Endodermal cell (in vitro differentiated cells): Measurements from ENCODE around the gene RGS3. TPM values are rescaled to one million over a fixed set of nuclear protein-coding genes. Genes with fewer than 3 reads are reported as not detected.

Experiments
- DNase-seq: peaks from one replicate; pipeline ENCODE4 v3.0.0-alpha.2; 2017
- H3K27ac ChIP-seq: 2 replicates; pipeline ENCODE4 v1.5.1; 2013; ENCODE audit warnings: mild to moderate bottlenecking, low read depth, low read length, moderate library complexity
- H3K27me3 ChIP-seq: 2 replicates; pipeline ENCODE4 v1.6.1; 2013; ENCODE audit warnings: mild to moderate bottlenecking, low read length, moderate library complexity; ENCODE audit not compliant: insufficient read depth, control insufficient read depth, poor library complexity, severe bottlenecking
- H3K36me3 ChIP-seq: 2 replicates; pipeline ENCODE4 v1.7.0; 2013; ENCODE audit warnings: mild to moderate bottlenecking, low read length, moderate library complexity; ENCODE audit not compliant: control insufficient read depth, insufficient read depth
- H3K4me1 ChIP-seq: one replicate; pipeline ENCODE4 v1.7.0; 2013; ENCODE audit warnings: low read length; ENCODE audit not compliant: control insufficient read depth, insufficient read depth
- H3K4me3 ChIP-seq: 2 replicates; pipeline ENCODE4 v1.5.1; 2013; ENCODE audit warnings: mild to moderate bottlenecking, low read length, moderate library complexity
- H3K9ac ChIP-seq: 2 replicates; pipeline ENCODE4 v1.6.1; 2013; ENCODE audit warnings: mild to moderate bottlenecking, low read length, moderate library complexity; ENCODE audit not compliant: poor library complexity, severe bottlenecking; ENCODE audit errors: extremely low read depth
- H3K9me3 ChIP-seq: 2 replicates; pipeline ENCODE4 v1.6.1; 2013; ENCODE audit warnings: mild to moderate bottlenecking, low read length, moderate library complexity; ENCODE audit not compliant: control insufficient read depth
- H3K27ac Mint-ChIP-seq: 2 replicates; pipeline ENCODE4 v1.8.0; 2020; ENCODE audit warnings: mixed read lengths
- H3K27me3 Mint-ChIP-seq: 2 replicates; pipeline ENCODE4 v1.8.0; 2021; ENCODE audit warnings: mild to moderate bottlenecking, mixed read lengths; ENCODE audit not compliant: insufficient read depth
- H3K36me3 Mint-ChIP-seq: 2 replicates; pipeline ENCODE4 v1.8.0; 2020; ENCODE audit warnings: low read depth, mixed read lengths
- H3K4me1 Mint-ChIP-seq: 2 replicates; pipeline ENCODE4 v1.8.0; 2020; ENCODE audit warnings: mixed read lengths
- H3K4me3 Mint-ChIP-seq: 2 replicates; pipeline ENCODE4 v1.8.0; 2020; ENCODE audit warnings: mild to moderate bottlenecking, moderate library complexity, mixed read lengths
- H3K9me3 Mint-ChIP-seq: 2 replicates; pipeline ENCODE4 v1.8.0; 2020; ENCODE audit warnings: mild to moderate bottlenecking, mixed read lengths
- WGBS, 2 experiments: methylation state at CpG; one replicate each; pipeline versions ENCODE4 v1.1.5 to v1.1.7; 2013; ENCODE audit warnings: missing lambda C conversion rate in 2 of 2, mixed read lengths in 1 of 2; ENCODE audit not compliant: insufficient coverage in 1 of 2, insufficient read length in 1 of 2; 5-methylcytosine and 5-hydroxymethylcytosine counted together
- total RNA-seq, 2 donors: library from RNA; stranded (reverse); fragmentation: NEBNext Ultra II Directional in 1 of 2; extraction: Animal tissue kit (Norgen Biotek cat#: 25700) in 1 of 2; gene quantifications; 2 replicates in 1 of 2; 3 replicates in 1 of 2; pipeline ENCODE4 v1.2.1, GENCODE V29; 2021
- TF ChIP-seq, protein P1 (sequence below): fragments of 200-600 bp; sonication (generic); conservative IDR thresholded peaks from 2 replicates; pipeline ENCODE4 v1.5.0; 2021; ENCODE audit warnings: antibody characterized with exemption, mild to moderate bottlenecking

RGS3 gene
- total RNA-seq, 2 donors from 2014 or later = 20.7 to 40.3 TPM

DNA sequence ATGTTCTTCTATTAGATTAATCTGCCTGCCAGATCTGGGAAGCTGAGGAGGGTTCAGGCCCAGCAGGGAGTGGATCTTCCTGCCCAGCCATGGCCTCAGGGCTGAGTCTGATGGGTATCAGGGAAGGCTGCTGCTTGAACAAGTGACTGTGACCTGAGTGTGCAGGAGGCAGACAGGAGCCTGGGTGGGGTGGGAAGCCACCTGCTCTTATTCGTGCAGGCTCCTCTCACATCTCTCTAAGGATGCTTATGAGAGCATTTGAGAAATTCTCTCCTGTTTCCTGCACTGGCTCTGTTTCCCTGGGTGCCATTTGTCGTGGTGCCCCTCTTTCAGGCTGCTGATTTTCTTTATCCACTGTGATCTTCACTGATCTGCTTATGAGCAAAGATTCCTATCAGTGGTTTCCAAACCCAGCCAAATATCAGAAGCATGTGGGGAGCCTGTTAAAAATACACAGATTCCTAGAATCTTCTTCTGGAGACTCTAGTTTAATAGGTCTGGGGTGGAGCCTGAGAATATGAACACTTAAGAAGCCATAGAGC is 2.1 kb downstream of the RGS3 start:
- TF ChIP-seq, protein P1, sequence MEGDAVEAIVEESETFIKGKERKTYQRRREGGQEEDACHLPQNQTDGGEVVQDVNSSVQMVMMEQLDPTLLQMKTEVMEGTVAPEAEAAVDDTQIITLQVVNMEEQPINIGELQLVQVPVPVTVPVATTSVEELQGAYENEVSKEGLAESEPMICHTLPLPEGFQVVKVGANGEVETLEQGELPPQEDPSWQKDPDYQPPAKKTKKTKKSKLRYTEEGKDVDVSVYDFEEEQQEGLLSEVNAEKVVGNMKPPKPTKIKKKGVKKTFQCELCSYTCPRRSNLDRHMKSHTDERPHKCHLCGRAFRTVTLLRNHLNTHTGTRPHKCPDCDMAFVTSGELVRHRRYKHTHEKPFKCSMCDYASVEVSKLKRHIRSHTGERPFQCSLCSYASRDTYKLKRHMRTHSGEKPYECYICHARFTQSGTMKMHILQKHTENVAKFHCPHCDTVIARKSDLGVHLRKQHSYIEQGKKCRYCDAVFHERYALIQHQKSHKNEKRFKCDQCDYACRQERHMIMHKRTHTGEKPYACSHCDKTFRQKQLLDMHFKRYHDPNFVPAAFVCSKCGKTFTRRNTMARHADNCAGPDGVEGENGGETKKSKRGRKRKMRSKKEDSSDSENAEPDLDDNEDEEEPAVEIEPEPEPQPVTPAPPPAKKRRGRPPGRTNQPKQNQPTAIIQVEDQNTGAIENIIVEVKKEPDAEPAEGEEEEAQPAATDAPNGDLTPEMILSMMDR = no peak
- H3K4me3 Mint-ChIP-seq = no peak overlapping the region
- Histone ChIP-seq H3K27ac (no peak overlapping the region), H3K27me3 (peaks cover 39% of the 10 kb centered on the region), H3K4me3 (no peak overlapping the region), H3K9me3 (no peaks in the 10 kb centered on the region), H3K36me3 (no peaks in the 10 kb centered on the region), H3K4me1 (peaks cover 4% of the 10 kb centered on the region), H3K9ac (no peak overlapping the region)
- peak; percentile 31 for DNase-seq
- H3K27ac Mint-ChIP-seq = no peak overlapping the region
- H3K27me3 Mint-ChIP-seq = peaks cover 45% of the 10 kb centered on the region
- H3K4me1 Mint-ChIP-seq = peaks cover 10% of the 10 kb centered on the region
- H3K9me3 Mint-ChIP-seq = no peaks in the 10 kb centered on the region
- H3K36me3 Mint-ChIP-seq = no peaks in the 10 kb centered on the region
- 96 to 100% methylated on average over 2 of the region's 2 CpGs for WGBS, 2 experiments

DNA sequence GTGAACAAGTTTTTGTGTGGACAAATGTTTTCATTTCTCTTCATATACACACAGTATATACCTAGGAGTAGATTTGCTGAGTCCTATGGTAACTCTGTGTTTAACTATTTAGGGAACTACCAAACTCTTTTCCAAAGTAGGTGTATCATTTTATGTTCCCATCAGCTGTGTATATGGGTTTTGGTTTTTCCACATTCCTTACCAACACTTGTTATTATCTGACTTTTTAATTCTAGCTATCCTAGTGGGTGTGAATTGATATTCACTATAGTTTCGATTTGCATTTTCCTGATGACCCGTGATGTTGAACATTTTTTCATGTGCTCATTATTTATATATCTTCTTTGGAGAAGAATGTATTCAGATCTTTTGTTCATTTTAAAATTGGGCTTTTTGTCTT is 3.7 kb downstream of the RGS3 start:
- peaks cover 39% of the 10 kb centered on the region for H3K27me3 ChIP-seq
- H3K36me3 Mint-ChIP-seq = no peaks in the 10 kb centered on the region
- peaks cover under 1% of the 10 kb centered on the region for H3K9me3 ChIP-seq
- H3K27ac Mint-ChIP-seq = no peak overlapping the region
- TF ChIP-seq, protein P1 = no peak
- H3K27ac ChIP-seq = no peak overlapping the region
- H3K9ac ChIP-seq = no peak overlapping the region
- peaks cover 16% of the 10 kb centered on the region for H3K4me1 Mint-ChIP-seq
- H3K4me3 Mint-ChIP-seq = no peak overlapping the region
- H3K4me3 ChIP-seq = no peak overlapping the region
- H3K4me1 ChIP-seq = peaks cover 4% of the 10 kb centered on the region
- DNase-seq = no peak
- H3K27me3 Mint-ChIP-seq = peaks cover 34% of the 10 kb centered on the region
- no peaks in the 10 kb centered on the region for H3K36me3 ChIP-seq
- no peaks in the 10 kb centered on the region for H3K9me3 Mint-ChIP-seq
- 100% methylated on average over 2 of the region's 2 CpGs; no CpG with 5 or more reads in 1 of the 2 experiments for WGBS, 2 experiments

DNA sequence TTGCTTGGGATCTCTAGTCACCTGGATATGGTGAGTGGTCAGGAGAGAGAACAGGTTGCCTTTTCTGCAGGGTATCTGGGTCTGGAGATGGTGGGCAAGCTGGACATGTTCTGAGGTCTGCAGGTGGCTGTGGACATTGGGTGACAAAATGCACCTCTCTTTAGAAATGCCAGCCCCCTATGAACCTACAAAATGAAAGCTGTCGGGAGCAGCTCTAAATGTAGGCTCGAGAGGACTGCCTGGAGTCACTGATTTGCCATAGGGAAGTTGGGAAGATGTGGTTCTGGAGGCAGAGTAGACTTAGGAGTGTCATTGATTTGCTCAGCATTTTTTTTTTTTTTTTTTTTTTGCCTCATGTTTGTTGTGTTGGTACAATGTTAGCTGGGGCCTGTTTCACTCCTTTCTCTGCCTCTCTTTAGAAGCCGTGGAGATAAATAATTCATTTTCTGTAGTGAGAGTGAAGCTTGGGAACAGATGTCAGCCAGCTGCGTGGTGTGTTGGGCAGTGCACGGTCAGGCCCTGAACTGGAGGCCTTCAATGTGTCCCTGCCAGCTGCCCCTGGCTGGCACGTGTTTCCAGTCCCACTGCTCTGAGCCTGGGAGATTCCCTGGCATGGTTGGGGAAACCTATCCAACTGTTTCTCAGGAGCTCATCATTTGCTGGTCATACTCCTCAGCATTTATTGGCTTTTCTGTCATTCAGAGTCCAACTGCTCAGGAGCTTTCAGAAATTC is 5.4 kb downstream of the RGS3 start:
- Histone ChIP-seq H3K4me3 (no peak overlapping the region), H3K9me3 (peaks cover 3% of the 10 kb centered on the region), H3K27me3 (peaks cover 24% of the 10 kb centered on the region), H3K4me1 (peaks cover 4% of the 10 kb centered on the region), H3K27ac (no peak overlapping the region), H3K9ac (no peak overlapping the region), H3K36me3 (no peaks in the 10 kb centered on the region)
- Mint-ChIP-seq H3K9me3 (no peaks in the 10 kb centered on the region), H3K4me3 (no peak overlapping the region), H3K4me1 (peaks cover 13% of the 10 kb centered on the region), H3K27me3 (peaks cover 20% of the 10 kb centered on the region), H3K36me3 (no peaks in the 10 kb centered on the region), H3K27ac (no peak overlapping the region)
- TF ChIP-seq, protein P1 = no peak
- 87 to 90% methylated on average over 5 to 6 of the region's 6 CpGs for WGBS, 2 experiments
- DNase-seq = peak; percentile 24
